Bladder microvascular endothelial cell (primary cell): ENCODE measurements around the gene PCDHGA6. TPM values are rescaled to one million over a fixed set of nuclear protein-coding genes. Genes with fewer than 3 reads are reported as not detected.

ENCODE experiments used
- total RNA-seq: library from RNA; depleted of rRNA; stranded (reverse); fragments of >200 nt; gene quantifications from 2 replicates; pipeline ENCODE4 v1.2.3, GENCODE V29; 2014

PCDHGA6 gene
- total RNA-seq, 1 donor from 2014 or later: 4.1 TPM

GRCh38 chr5:141407790-141408505 lies 34.3 kb downstream of the PCDHGA6 start, which contains the start of gene PCDHGB6:
TSS of gene PCDHGB6 (plus strand) at chr5:141408021. CDS start at chr5:141408203, 182 bp downstream.

GRCh38 chr5:141412854-141413539 lies 39.3 kb downstream of the PCDHGA6 start, which contains the start of gene PCDHGA10:
TSS of gene PCDHGA10 (plus strand) at chr5:141412987. CDS start at chr5:141413176, 189 bp downstream.

GRCh38 chr5:141417494-141418172 lies 43.9 kb downstream of the PCDHGA6 start, which contains the start of gene PCDHGB7:
TSS of gene PCDHGB7 (plus strand) at chr5:141417677. CDS start at chr5:141417860, 183 bp downstream.

DNA sequence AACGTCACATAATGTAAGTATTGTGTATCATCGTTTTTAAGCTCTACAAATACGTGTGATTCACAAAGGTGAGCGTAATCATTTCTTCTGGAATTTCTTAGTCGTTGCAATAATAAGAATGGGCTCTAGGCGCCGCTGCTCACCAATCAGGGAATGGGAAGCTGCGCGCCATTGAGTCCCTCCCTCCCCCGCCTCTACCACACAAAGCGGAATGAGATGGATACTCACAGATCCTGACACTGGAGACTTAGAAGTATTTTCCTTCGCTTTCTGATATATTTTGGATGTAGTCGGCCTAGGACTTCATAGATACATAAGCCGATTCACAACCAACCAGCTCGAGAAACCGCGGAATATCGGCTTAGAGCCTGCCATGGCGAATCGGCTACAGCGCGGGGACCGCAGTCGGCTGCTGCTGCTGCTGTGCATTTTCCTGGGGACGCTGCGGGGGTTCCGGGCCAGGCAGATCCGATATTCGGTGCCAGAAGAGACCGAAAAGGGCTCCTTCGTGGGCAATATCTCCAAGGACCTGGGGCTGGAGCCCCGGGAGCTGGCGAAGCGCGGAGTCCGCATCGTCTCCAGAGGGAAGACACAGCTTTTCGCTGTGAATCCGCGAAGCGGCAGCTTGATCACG lies 47.3 kb downstream of the PCDHGA6 start, which contains the start of gene PCDHGA11:
PCDHGA11 (plus strand) TSS at position 197 of the 634 bp plus-strand sequence; CDS start at position 374, 177 bp downstream.

Other genes starting within 250 kb of the PCDHGA6 start
- gene PCDHB5, start 238.7 kb upstream of the PCDHGA6 start, total RNA-seq: 0.32 and 3.6 TPM in 2 replicates
- 0.25 TPM in 1 of 2 replicates, not detected in the other for gene PCDHB6, start 223.8 kb upstream of the PCDHGA6 start, total RNA-seq
- gene PCDHB7, start 201.2 kb upstream of the PCDHGA6 start, total RNA-seq: 0.16 and 1.5 TPM in 2 replicates
- gene PCDHB8, start 196.1 kb upstream of the PCDHGA6 start, total RNA-seq: 0.16 and 1.3 TPM in 2 replicates
- under 0.01 and 0.63 TPM in 2 replicates for gene PCDHB16, start 191.5 kb upstream of the PCDHGA6 start, total RNA-seq
- 0.16 and 0.31 TPM in 2 replicates for gene PCDHB9, start 186.7 kb upstream of the PCDHGA6 start, total RNA-seq
- 0.49 and 1.6 TPM in 2 replicates for gene PCDHB10, start 181.5 kb upstream of the PCDHGA6 start, total RNA-seq
- 0.16 and 0.69 TPM in 2 replicates for gene PCDHB11, start 174.3 kb upstream of the PCDHGA6 start, total RNA-seq
- gene PCDHB12, start 165.2 kb upstream of the PCDHGA6 start, total RNA-seq: 0.16 and 1.3 TPM in 2 replicates
- gene PCDHB13, start 160.0 kb upstream of the PCDHGA6 start, total RNA-seq: 0.32 and 3.3 TPM in 2 replicates
- 0.49 and 1.8 TPM in 2 replicates for gene PCDHB14, start 150.5 kb upstream of the PCDHGA6 start, total RNA-seq
- gene PCDHB15, start 128.5 kb upstream of the PCDHGA6 start, total RNA-seq: 0.32 and 1.2 TPM in 2 replicates
- 0.16 and 0.44 TPM in 2 replicates for gene SLC25A2, start 69.8 kb upstream of the PCDHGA6 start, total RNA-seq
- gene TAF7, start 53.1 kb upstream of the PCDHGA6 start, total RNA-seq: 53.3 and 79.0 TPM in 2 replicates
- gene PCDHGA1, start 43.4 kb upstream of the PCDHGA6 start, total RNA-seq: 0.32 and 1.1 TPM in 2 replicates
- gene PCDHGA2, start 35.1 kb upstream of the PCDHGA6 start, total RNA-seq: 0.81 and 1.9 TPM in 2 replicates
- 0.32 and 0.82 TPM in 2 replicates for gene PCDHGA3, start 30.1 kb upstream of the PCDHGA6 start, total RNA-seq
- 0.65 and 2.8 TPM in 2 replicates for gene PCDHGB1, start 23.8 kb upstream of the PCDHGA6 start, total RNA-seq
- 1.3 and 6.1 TPM in 2 replicates for gene PCDHGA4, start 18.9 kb upstream of the PCDHGA6 start, total RNA-seq
- gene PCDHGB2, start 13.9 kb upstream of the PCDHGA6 start, total RNA-seq: 1.1 and 5.1 TPM in 2 replicates
- gene PCDHGA5, start 9.7 kb upstream of the PCDHGA6 start, total RNA-seq: 0.49 and 2.0 TPM in 2 replicates
- gene PCDHGB3, start 3.6 kb upstream of the PCDHGA6 start, total RNA-seq: 1.5 and 8.4 TPM in 2 replicates
- 0.65 and 3.3 TPM in 2 replicates for gene PCDHGA7, start 8.9 kb downstream of the PCDHGA6 start, total RNA-seq
- gene PCDHGB4, start 13.8 kb downstream of the PCDHGA6 start, total RNA-seq: 8.3 and 20.1 TPM in 2 replicates
- 0.65 and 3.0 TPM in 2 replicates for gene PCDHGA8, start 18.7 kb downstream of the PCDHGA6 start, total RNA-seq
- gene PCDHGB5, start 24.1 kb downstream of the PCDHGA6 start, total RNA-seq: 8.1 and 23.0 TPM in 2 replicates
- gene PCDHGA9, start 28.9 kb downstream of the PCDHGA6 start, total RNA-seq: 0.97 and 4.5 TPM in 2 replicates
- 1.6 and 3.9 TPM in 2 replicates for gene PCDHGB6, start 34.1 kb downstream of the PCDHGA6 start, total RNA-seq
- gene PCDHGA10, start 39.1 kb downstream of the PCDHGA6 start, total RNA-seq: 2.1 and 5.2 TPM in 2 replicates
- gene PCDHGB7, start 43.8 kb downstream of the PCDHGA6 start, total RNA-seq: 3.2 and 12.3 TPM in 2 replicates
- 4.0 and 14.5 TPM in 2 replicates for gene PCDHGA11, start 47.2 kb downstream of the PCDHGA6 start, total RNA-seq
- 1.8 and 6.2 TPM in 2 replicates for gene PCDHGA12, start 56.6 kb downstream of the PCDHGA6 start, total RNA-seq
- gene PCDHGC3, start 102.1 kb downstream of the PCDHGA6 start, total RNA-seq: 6.5 and 22.3 TPM in 2 replicates
- 0.49 and 2.8 TPM in 2 replicates for gene PCDHGC4, start 111.1 kb downstream of the PCDHGA6 start, total RNA-seq
- 0.32 and 1.4 TPM in 2 replicates for gene PCDHGC5, start 115.2 kb downstream of the PCDHGA6 start, total RNA-seq
- gene DIAPH1, start 245.1 kb downstream of the PCDHGA6 start, total RNA-seq: 43.5 and 77.2 TPM in 2 replicates